Caco-2 (cell line): ENCODE data around the gene CYB5RL. TPM values are rescaled to one million over a fixed set of nuclear protein-coding genes. Genes with fewer than 3 reads are reported as not detected.

Source experiments
- BruUV-seq: library from RNA; stranded (reverse); fragments of 400-500 nt; replicated peaks from 2 replicates; lab custom pipeline; 2021; lab: Mats Ljungman, UMichigan
- CTCF ChIA-PET: fragments of 300-600 bp; sonication (Branson Sonifier 250); formaldehyde crosslinking; loops from one replicate; lab custom pipeline; 2022; ENCODE audit warnings: antibody characterized with exemption; lab: Charles Lee
- POLR2A ChIA-PET: fragments of 300-600 bp; sonication (Branson Sonifier 250); formaldehyde crosslinking; loops from one replicate; lab custom pipeline; 2022; ENCODE audit warnings: antibody characterized with exemption; lab: Charles Lee
- DNase-seq, 2 experiments: peaks; one replicate each; pipeline versions ENCODE4 v3.0.0 to v3.0.0-alpha.2; 2020 to 2022
- H3K27me3 ChIP-seq: replicated peaks from 2 replicates; pipeline ENCODE4 v1.6.0; 2011; ENCODE audit warnings: low read length; ENCODE audit not compliant: control insufficient read depth, insufficient read depth
- H3K36me3 ChIP-seq: 2 replicates; pipeline ENCODE4 v1.5.1; 2011; ENCODE audit warnings: low read length; ENCODE audit not compliant: control insufficient read depth, insufficient read depth
- H3K4me1 ChIP-seq: fragments of 250-450 bp; sonication (Bioruptor Pico); 2 replicates; pipeline ENCODE4 v1.5.1; 2020; ENCODE audit warnings: mild to moderate bottlenecking
- H3K4me3 ChIP-seq: 2 replicates; pipeline ENCODE4 v1.5.1; 2011; ENCODE audit warnings: low read depth, mild to moderate bottlenecking, control low read depth, low read length
- H3K9me3 ChIP-seq: fragments of 250-450 bp; sonication (Bioruptor Pico); 2 replicates; pipeline ENCODE4 v1.5.1; 2020; ENCODE audit warnings: mild to moderate bottlenecking, moderate library complexity
- H3K27ac Mint-ChIP-seq: one replicate; pipeline ENCODE4 v1.8.0; 2022; ENCODE audit warnings: mixed read lengths; ENCODE audit not compliant: unreplicated experiment
- H3K27me3 Mint-ChIP-seq: one replicate; pipeline ENCODE4 v1.8.0; 2022; ENCODE audit warnings: mixed read lengths; ENCODE audit not compliant: insufficient read depth, unreplicated experiment
- H3K36me3 Mint-ChIP-seq: one replicate; pipeline ENCODE4 v1.8.0; 2022; ENCODE audit warnings: mild to moderate bottlenecking, mixed read lengths; ENCODE audit not compliant: insufficient read depth, unreplicated experiment
- H3K4me1 Mint-ChIP-seq: one replicate; pipeline ENCODE4 v1.8.0; 2022; ENCODE audit warnings: low read depth, mixed read lengths; ENCODE audit not compliant: unreplicated experiment
- H3K4me3 Mint-ChIP-seq: one replicate; pipeline ENCODE4 v1.8.0; 2022; ENCODE audit warnings: mild to moderate bottlenecking, moderate library complexity, mixed read lengths; ENCODE audit not compliant: unreplicated experiment
- H3K9me3 Mint-ChIP-seq: one replicate; pipeline ENCODE4 v1.8.0; 2022; ENCODE audit warnings: mixed read lengths; ENCODE audit not compliant: unreplicated experiment
- CTCF ChIP-seq, 2 experiments: fragments of 200-600 bp in 1 of 2; IDR thresholded peaks; 1 replicate in 1 of 2; 2 replicates in 1 of 2; pipeline versions ENCODE4 v1.5.1 to v1.8.0; 2011 to 2022; ENCODE audit warnings: antibody characterized with exemption in 1 of 2, control low read depth in 1 of 2, inconsistent platforms in 1 of 2, low read depth in 1 of 2, low read length in 1 of 2, mild to moderate bottlenecking in 1 of 2, moderate library complexity in 1 of 2; ENCODE audit not compliant: insufficient read depth in 1 of 2, severe bottlenecking in 1 of 2, unreplicated experiment in 1 of 2
- intact Hi-C: fragments of 100-400 bp; cut with micrococcal nuclease; formaldehyde crosslinking; loops from one replicate; pipeline ENCODE4 v1.10.0; 2022; ENCODE audit not compliant: unreplicated experiment
- total RNA-seq: library from RNA; stranded (reverse); gene quantifications from 2 replicates; pipeline ENCODE4 v1.2.3, GENCODE V29; 2022

CYB5RL gene
- total RNA-seq, 1 experiment from 2014 or later = 10.0 TPM

- no peak overlapping the region for H3K4me3 Mint-ChIP-seq
- TF ChIP-seq CTCF (IDR thresholded peaks at IDR 0.05; ENCODE audit: insufficient read depth in 1 of 2, low read depth in 1 of 2, low read length in 1 of 2, severe bottlenecking in 1 of 2, unreplicated experiment in 1 of 2) = no peak
- H3K27ac Mint-ChIP-seq = no peak overlapping the region
- POLR2A ChIA-PET = no interaction called here
- Histone ChIP-seq H3K27me3 (no peaks in the 10 kb centered on the region), H3K36me3 (no peaks in the 10 kb centered on the region), H3K4me3 (no peak overlapping the region), H3K9me3 (no peaks in the 10 kb centered on the region), H3K4me1 (no peaks in the 10 kb centered on the region)
- H3K27me3 Mint-ChIP-seq = no peaks in the 10 kb centered on the region
- CTCF ChIA-PET = interaction anchor here (1.0 kb wide), 1 partner anchor 123 kb away, joined by 3 read pairs; no protein-coding TSS in a partner anchor
- H3K9me3 Mint-ChIP-seq = no peaks in the 10 kb centered on the region
- BruUV-seq = no TSS peak
- DNase-seq = no peak
- H3K4me1 Mint-ChIP-seq = no peaks in the 10 kb centered on the region
- intact Hi-C loops = no loop called here
- H3K36me3 Mint-ChIP-seq = no peaks in the 10 kb centered on the region
Observed at GRCh38 chr1:54180701-54181360, 19.0 kb downstream of the CYB5RL start.

- no TSS peak for BruUV-seq
- H3K36me3 Mint-ChIP-seq = no peaks in the 10 kb centered on the region
- ChIA-PET POLR2A (no interaction called here), CTCF (no interaction called here)
- no peak for DNase-seq
- H3K27ac Mint-ChIP-seq = no peak overlapping the region
- intact Hi-C loops = no loop called here
- H3K4me3 ChIP-seq = no peak overlapping the region
- H3K27me3 Mint-ChIP-seq = no peaks in the 10 kb centered on the region
- TF ChIP-seq CTCF (IDR thresholded peaks at IDR 0.05; ENCODE audit: insufficient read depth in 1 of 2, low read depth in 1 of 2, low read length in 1 of 2, severe bottlenecking in 1 of 2, unreplicated experiment in 1 of 2) = no peak
- no peaks in the 10 kb centered on the region for H3K9me3 Mint-ChIP-seq
- no peaks in the 10 kb centered on the region for H3K4me1 ChIP-seq
- no peaks in the 10 kb centered on the region for H3K4me1 Mint-ChIP-seq
- no peak overlapping the region for H3K4me3 Mint-ChIP-seq
- no peaks in the 10 kb centered on the region for H3K9me3 ChIP-seq
- H3K36me3 ChIP-seq = no peaks in the 10 kb centered on the region
- no peaks in the 10 kb centered on the region for H3K27me3 ChIP-seq
Observed at GRCh38 chr1:54178296-54179070, 21.3 kb downstream of the CYB5RL start.

- Mint-ChIP-seq H3K36me3 (no peaks in the 10 kb centered on the region), H3K9me3 (no peaks in the 10 kb centered on the region), H3K4me1 (no peaks in the 10 kb centered on the region), H3K4me3 (no peak overlapping the region), H3K27ac (no peak overlapping the region), H3K27me3 (no peaks in the 10 kb centered on the region)
- intact Hi-C loops = no loop called here
- BruUV-seq = no TSS peak
- no peak for TF ChIP-seq CTCF (IDR thresholded peaks at IDR 0.05; ENCODE audit: insufficient read depth in 1 of 2, low read depth in 1 of 2, low read length in 1 of 2, severe bottlenecking in 1 of 2, unreplicated experiment in 1 of 2)
- POLR2A ChIA-PET = no interaction called here
- no peaks in the 10 kb centered on the region for H3K27me3 ChIP-seq
- no peak overlapping the region for H3K4me3 ChIP-seq
- H3K36me3 ChIP-seq = no peaks in the 10 kb centered on the region
- H3K9me3 ChIP-seq = no peaks in the 10 kb centered on the region
- no peaks in the 10 kb centered on the region for H3K4me1 ChIP-seq
- CTCF ChIA-PET = no interaction called here
- no peak for DNase-seq
Observed at GRCh38 chr1:54177726-54178125, 22.1 kb downstream of the CYB5RL start.
